Ramos (cell line): ENCODE results near the gene LPP.
"Not testable (repeated sequence)": the region's sequence is repeated elsewhere in the genome, so short reads cannot be mapped to it uniquely, and the experiment has no call there.

Experiments used
- in situ Hi-C: fragments of 300-500 bp; cut with MboI; formaldehyde crosslinking; loops from one replicate; pipeline ENCODE4 v1.14.3; 2022; ENCODE audit warnings: low sequenced_read_pairs; ENCODE audit not compliant: unreplicated experiment

Gene LPP

GRCh38 chr3:188700501-188700900, 546.5 kb downstream of the LPP start:
- in situ Hi-C loops, result no loop called here

GRCh38 chr3:188700918-188701317, 547.0 kb downstream of the LPP start:
- in situ Hi-C loops, result no loop called here

GRCh38 chr3:188701485-188701969, 547.6 kb downstream of the LPP start:
- in situ Hi-C loops, result no loop called here

GRCh38 chr3:188702028-188702427, 548.1 kb downstream of the LPP start:
- in situ Hi-C loops, result not testable (repeated sequence)

- in situ Hi-C loops, result no loop called here
Measured at GRCh38 chr3:188706176-188706575, 552.2 kb downstream of the LPP start.

GRCh38 chr3:188706599-188706998, 552.6 kb downstream of the LPP start:
- in situ Hi-C loops, result no loop called here

GRCh38 chr3:188707381-188708288, 553.7 kb downstream of the LPP start:
- in situ Hi-C loops, result no loop called here

GRCh38 chr3:188711881-188712247, 557.9 kb downstream of the LPP start:
- in situ Hi-C loops, result no loop called here

- in situ Hi-C loops, result no loop called here
Measured at GRCh38 chr3:188712248-188712924, 558.4 kb downstream of the LPP start.

GRCh38 chr3:188712991-188713390, 559.0 kb downstream of the LPP start:
- in situ Hi-C loops, result no loop called here

- in situ Hi-C loops, result no loop called here
Measured at GRCh38 chr3:188719545-188719944, 565.6 kb downstream of the LPP start.

- in situ Hi-C loops, result no loop called here
Measured at GRCh38 chr3:188720215-188720614, 566.3 kb downstream of the LPP start.

- in situ Hi-C loops, result no loop called here
Measured at GRCh38 chr3:188720636-188721035, 566.7 kb downstream of the LPP start.

GRCh38 chr3:188721312-188721711, 567.4 kb downstream of the LPP start:
- in situ Hi-C loops, result no loop called here

- in situ Hi-C loops, result no loop called here
Measured at GRCh38 chr3:188721990-188722389, 568.0 kb downstream of the LPP start.

- in situ Hi-C loops, result no loop called here
Measured at GRCh38 chr3:188722963-188723362, 569.0 kb downstream of the LPP start.

GRCh38 chr3:188727052-188727451, 573.1 kb downstream of the LPP start:
- in situ Hi-C loops, result no loop called here

GRCh38 chr3:188728371-188728896, 574.5 kb downstream of the LPP start:
- in situ Hi-C loops, result no loop called here

GRCh38 chr3:188729422-188729821, 575.5 kb downstream of the LPP start:
- in situ Hi-C loops, result no loop called here

GRCh38 chr3:188734395-188734794, 580.4 kb downstream of the LPP start:
- in situ Hi-C loops, result no loop called here

GRCh38 chr3:188739511-188739910, 585.6 kb downstream of the LPP start:
- in situ Hi-C loops, result no loop called here
